HUES64 (cell line): Measurements from ENCODE around the gene ANKRD42.

Experiments used
- H3K27ac ChIP-seq: 2 replicates; pipeline ENCODE4 v1.7.0; 2013; ENCODE audit warnings: low read depth, low read length, inconsistent platforms
- H3K27me3 ChIP-seq: 2 replicates; pipeline ENCODE4 v1.6.1; 2013; ENCODE audit warnings: mild to moderate bottlenecking, low read length; ENCODE audit not compliant: insufficient read depth
- H3K36me3 ChIP-seq: 2 replicates; pipeline ENCODE4 v1.6.1; 2013; ENCODE audit warnings: mild to moderate bottlenecking, low read length; ENCODE audit not compliant: insufficient read depth
- H3K4me1 ChIP-seq: 2 replicates; pipeline ENCODE4 v1.6.1; 2013; ENCODE audit warnings: mild to moderate bottlenecking, low read length, moderate library complexity; ENCODE audit not compliant: insufficient read depth
- H3K4me3 ChIP-seq: 2 replicates; pipeline ENCODE4 v1.5.1; 2013; ENCODE audit warnings: mild to moderate bottlenecking, low read length, moderate library complexity
- H3K9ac ChIP-seq: 2 replicates; pipeline ENCODE4 v1.6.1; 2013; ENCODE audit warnings: mild to moderate bottlenecking, low read depth, low read length
- H3K9me3 ChIP-seq: 2 replicates; pipeline ENCODE4 v1.6.1; 2013; ENCODE audit warnings: low read depth, low read length; ENCODE audit not compliant: insufficient read depth
- WGBS: fragments of 150-250, 120-280 bp; methylation state at CpG from one replicate; pipeline ENCODE4 v1.1.7; 2013; ENCODE audit warnings: missing lambda C conversion rate; 5-methylcytosine and 5-hydroxymethylcytosine counted together

The ANKRD42 gene

GRCh38 chr11:83294208-83294607 lies 100.7 kb downstream of the ANKRD42 start:
- no peaks in the 10 kb centered on the region for H3K9me3 ChIP-seq
- peaks cover 15% of the 10 kb centered on the region for H3K4me1 ChIP-seq
- H3K36me3 ChIP-seq: no peaks in the 10 kb centered on the region
- no peaks in the 10 kb centered on the region for H3K27me3 ChIP-seq
- no peak overlapping the region for H3K27ac ChIP-seq
- no peak overlapping the region for H3K4me3 ChIP-seq
- 96% methylated on average over 4 of the region's 4 CpGs for WGBS
- no peak overlapping the region for H3K9ac ChIP-seq
